ENCODE measurements around the gene OR5B17. TPM values are rescaled to one million over a fixed set of nuclear protein-coding genes. Genes with fewer than 3 reads are reported as not detected.
"Not testable (repeated sequence)": the region's sequence is repeated elsewhere in the genome, so short reads cannot be mapped to it uniquely, and the experiment has no call there.

The OR5B17 gene
- not detected for polyA plus RNA-seq (ENCODE audit: insufficient read length in 3 of 3)
- long read RNA-seq, donor 1, result 0 reads
- long read RNA-seq, donor 2, result 0 reads
- long read RNA-seq, donor 3, result 0 reads
- long read RNA-seq, donor 4, result 0 reads
- long read RNA-seq, donor 5, result 0 reads
- long read RNA-seq, donor 6, result 0 reads
- long read RNA-seq, donor 7, result 0 reads
- long read RNA-seq, donor 8, result 0 reads
- long read RNA-seq, donor 9, result 0 reads
- long read RNA-seq, donor 10, result 0 reads
- long read RNA-seq, donor 11, result 0 reads
- long read RNA-seq, donor 12, result 0 reads
- long read RNA-seq, donor 13, result 0 reads
- long read RNA-seq, donor 14, result 0 reads
- long read RNA-seq, donor 15, result 0 reads
- long read RNA-seq, donor 16, result 0 reads

DNA sequence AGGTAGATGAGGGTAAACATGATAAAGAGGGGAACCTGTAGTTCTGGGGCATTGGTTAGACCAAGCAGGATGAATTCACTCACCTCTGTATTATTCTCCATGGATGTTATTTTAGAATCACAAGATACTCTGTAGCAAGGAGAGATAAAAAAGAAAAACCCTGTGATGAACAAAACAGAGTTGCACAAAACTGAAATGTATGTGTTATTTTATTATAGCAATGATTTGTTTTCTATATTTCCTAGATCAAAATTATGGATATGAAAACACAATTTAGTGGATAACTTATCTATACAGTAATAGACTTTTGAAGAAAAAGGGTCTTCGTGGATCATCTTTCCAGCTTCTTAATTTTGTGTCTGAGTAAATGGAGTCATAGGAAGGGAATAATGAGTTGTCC, at the start of gene OR5B17:
Gene OR5B17 (minus strand): TSS at position 101 of the 400 bp plus-strand sequence. CDS start 0 bp downstream, at position 101.
- DNase-seq, result no peak

DNA sequence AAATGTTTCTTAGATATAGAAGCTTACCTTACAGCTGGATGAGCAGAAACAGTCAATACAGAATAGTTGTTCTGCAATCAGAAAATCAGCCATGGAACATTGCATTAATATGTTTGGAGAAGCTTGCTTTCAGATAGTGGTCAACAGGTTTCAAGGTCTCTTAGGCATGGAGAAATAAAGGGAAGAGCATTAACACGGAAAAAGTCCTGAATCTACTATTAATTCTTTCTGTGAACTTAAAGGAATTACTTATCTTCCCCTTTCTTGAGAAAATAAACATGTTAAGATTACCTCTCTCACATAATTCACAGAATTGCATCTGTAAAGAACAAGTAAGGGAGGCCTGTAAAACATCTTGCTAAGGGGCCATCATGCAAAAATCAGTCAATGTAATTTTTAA, 47.9 kb upstream of the OR5B17 start, which contains the start of gene OR5B3:
Gene OR5B3 (minus strand): TSS at position 101 of the 400 bp plus-strand sequence. CDS start 3,465 bp downstream, outside the sequence.
- no peak for DNase-seq

DNA sequence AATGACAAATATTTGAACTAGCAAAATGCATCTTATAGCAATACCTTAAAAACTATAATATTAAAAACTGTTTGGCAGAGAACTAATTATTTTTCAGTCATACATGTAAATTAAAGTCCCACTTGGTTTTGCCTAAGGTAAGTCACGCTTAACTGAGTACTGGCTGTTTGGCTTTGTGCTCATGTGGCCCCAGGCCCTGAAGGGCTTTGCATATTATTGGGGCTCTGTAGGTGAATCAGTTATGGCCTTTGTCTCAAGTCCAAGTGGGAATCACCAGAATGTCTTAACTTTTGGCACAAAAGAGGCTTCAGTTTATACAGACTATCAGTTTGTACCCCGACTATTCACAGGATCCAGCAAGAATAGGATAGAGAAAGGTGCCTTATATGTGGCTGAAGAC, 40.8 kb upstream of the OR5B17 start:
- not testable (repeated sequence) for DNase-seq

DNA sequence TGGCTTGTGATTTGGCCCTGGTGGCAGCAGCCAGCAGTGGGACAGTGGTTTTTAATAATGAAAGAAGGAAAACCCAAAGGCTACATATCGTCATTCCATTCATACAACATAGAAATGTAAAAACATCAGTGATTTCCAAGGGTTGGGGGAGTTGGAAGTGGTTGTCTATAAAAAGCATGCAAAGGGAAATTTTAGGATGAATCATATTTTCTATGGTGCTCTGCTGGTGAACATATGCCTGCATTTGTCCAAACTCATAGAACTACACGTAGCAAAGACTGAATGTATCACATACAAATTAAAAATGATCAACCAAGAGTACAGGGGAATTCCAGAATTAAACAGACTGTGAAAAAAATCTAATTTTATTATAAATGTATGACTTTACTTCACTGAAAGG, 36.7 kb upstream of the OR5B17 start:
- DNase-seq, result no peak

DNA sequence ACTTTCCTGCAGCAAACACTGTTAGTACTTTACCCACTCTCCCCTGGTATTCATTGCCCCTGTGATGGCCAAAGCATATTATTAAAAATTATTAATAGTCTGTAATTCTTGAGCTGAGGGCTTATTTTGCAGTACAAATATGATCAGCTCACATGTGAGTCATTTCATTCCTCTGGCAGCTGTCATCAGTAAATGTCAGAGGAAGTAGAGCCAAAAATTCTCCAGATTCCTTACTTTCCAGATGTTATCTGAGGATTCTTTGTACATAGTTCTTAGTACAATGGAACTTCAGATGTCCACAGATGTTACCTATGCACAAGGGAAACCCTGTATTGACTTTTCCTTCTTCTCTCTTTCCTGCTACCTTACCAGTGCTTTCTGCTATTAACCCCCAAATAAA, 35.3 kb upstream of the OR5B17 start:
- DNase-seq, result no peak

DNA sequence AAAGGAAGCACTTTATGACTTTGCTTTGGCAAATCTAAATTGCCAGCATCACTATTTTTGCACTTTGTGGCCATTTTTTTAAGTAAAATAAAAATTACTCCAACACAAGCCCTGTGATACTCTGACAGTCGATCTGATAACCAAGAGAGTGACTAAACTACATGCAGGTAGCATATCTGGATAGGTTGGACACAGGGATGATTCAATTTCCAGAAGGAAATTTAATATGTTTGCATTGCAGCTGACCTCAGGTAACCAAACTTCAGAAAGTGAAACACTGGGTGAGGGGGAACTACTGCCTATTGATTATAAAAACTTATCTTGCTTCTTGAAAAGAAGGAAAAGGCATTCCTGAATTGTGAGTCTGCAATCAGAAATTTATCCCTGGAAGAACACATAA, 33.9 kb upstream of the OR5B17 start:
- DNase-seq, result no peak

DNA sequence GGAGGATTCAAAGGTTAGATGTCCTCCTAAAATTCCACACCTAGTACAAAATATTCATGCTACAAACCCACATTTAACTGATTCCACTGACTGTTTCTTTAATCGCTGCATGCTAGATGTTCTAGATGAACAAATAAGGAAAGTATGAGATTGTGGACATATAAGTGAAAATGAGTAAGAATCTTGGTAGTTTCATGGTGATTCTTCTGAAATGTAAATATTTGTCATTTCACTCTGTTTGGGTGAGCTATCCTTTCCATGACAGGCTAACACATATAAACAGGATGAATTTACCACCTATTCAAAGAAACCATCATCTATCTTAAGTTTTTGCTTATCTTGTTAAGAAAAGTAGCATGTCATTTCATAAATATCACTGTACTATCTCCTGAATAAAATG, 33.0 kb upstream of the OR5B17 start:
- DNase-seq, result no peak

DNA sequence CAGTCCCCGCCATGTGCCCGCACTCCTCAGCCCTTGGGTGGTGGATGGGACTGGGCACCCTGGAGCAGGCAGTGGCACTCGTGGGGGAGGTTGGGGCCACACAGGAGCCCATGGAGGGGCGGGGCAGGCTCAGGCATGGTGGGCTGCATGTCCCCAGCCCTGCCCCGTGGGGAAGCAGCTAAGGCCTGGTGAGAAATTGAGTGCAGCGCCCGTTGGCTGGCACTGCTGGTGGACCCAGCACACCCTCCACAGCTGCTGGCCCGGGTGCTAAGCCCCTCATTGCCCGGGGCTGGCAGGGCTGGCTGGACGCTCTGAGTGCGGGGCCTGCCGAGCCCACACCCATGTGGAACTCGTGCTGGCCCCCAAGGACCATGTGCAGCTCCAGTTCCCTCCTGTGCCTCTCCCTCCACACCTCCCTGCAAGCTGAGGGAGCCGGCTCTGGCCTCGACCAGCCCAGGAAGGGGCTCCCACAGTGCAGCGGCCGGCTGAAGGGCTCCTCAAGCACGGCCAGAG, 31.7 kb upstream of the OR5B17 start:
- DNase-seq, result no peak

DNA sequence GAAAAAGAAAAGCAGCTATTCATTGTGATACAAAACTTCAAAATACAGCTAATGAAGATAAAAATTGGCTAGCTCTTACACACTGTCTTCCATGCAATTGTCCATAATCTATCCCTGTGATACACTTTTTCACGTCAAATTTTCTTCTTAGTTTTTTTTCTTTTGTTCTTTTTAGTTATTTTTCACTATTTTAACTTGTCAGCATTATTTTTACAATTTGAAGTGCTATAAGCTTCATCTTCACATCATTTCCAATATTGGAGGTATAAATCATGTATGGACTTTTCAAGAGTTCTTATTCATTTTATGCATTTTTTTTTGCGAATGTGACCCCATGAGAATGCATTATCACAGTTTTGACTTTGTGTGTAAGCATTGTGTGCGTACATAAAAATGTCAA, 4.1 kb downstream of the OR5B17 start:
- DNase-seq, result no peak

DNA sequence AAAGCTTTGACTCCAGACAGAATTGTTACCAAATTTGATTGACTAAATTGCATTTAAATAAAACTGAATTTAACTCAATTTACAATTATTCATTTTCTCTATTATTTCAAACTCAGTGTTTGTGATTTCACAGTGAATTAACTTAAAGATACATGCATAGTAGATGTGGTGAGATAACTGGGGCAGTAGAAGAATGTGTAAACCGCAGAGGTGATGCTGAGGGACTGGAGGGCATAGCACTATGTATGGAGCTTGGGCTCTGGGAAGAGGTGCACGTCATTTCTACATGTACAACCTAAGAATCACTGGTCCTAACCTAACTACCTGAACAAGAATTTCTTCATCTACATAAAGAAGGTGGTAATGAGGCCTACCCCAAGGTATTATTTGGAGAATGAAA, 13.7 kb downstream of the OR5B17 start:
- no peak for DNase-seq

DNA sequence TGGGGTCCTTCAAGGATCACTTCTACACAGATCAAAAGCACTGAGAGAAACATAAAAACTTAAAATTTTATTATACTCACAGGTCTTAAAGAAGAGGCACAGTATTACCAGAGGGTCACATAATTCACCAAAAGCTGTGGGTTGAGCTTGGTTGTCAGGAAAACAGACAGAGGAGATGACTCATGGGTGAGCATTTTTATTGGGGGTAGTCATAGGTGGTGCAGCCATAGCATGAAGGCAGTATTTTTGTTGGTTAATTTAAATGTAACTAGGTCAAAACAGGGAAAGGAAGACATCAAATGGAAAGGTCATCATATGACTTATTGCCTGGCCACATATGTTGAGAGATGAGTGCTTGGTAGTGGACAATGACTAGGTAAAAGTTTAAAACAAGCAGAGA, 24.2 kb downstream of the OR5B17 start:
- no peak for DNase-seq

DNA sequence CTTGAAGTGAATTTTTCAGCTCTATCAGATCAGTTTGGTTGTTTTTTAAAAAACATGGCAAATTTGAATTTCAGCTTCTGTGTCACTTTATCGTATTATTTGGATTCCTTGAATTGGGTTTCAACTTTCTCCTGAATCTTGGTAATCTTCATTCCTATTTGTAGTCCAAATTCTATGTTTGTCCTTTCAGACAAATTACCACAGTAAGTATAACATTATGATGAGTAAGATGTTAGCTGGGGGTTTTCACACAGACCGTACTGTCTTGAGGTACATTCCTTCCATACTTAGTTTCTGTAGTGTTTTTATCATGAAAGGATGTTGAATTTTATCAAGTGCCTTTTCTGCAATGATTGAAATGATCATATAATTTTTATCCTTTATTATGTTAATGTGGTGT, 28.0 kb downstream of the OR5B17 start:
- no peak for DNase-seq

DNA sequence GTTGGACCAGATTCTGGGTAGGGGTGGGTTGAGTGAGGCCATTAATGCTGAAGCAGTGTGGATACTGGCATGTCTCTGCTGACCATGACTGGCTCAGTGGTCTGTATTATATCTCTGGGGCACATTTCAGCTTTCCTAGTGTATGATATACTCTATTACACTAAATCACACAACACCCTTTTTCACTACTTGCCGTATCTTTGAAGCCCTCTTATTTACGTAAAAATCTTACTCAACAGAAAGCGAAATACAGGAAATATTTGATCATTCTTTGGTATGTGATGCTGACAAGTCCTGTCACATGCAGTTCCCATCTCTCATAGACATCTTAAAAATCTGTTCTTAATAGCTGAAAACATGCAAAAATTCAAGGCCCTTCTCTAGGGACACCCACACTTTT, 40.3 kb downstream of the OR5B17 start:
- no peak for DNase-seq

DNA sequence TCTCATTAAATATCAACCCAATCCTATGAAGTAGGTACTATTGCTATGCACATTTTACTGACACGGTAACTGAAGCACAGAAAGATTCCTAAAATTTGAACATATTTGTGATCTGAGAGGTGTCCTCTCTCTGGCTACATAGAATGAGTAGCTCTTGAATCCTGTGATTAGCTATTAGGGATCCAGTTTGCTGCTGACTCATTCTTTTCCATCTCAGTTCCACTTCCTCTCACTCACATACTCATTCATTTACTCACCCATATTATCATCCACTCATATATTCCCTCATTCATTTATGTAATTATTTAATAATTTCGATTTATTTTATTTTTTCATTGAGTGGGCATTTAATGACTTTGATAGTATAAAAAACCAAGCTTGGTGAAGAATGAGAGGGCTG, 42.7 kb downstream of the OR5B17 start:
- no peak for DNase-seq

Other genes starting within 250 kb of the OR5B17 start
- not detected for gene OR9I1, start 233.5 kb downstream of the OR5B17 start, polyA plus RNA-seq (ENCODE audit: insufficient read length in 3 of 3)
- gene OR9Q2, start 170.0 kb downstream of the OR5B17 start, polyA plus RNA-seq (ENCODE audit: insufficient read length in 3 of 3), result not detected
- not detected for gene OR1S2, start 154.9 kb downstream of the OR5B17 start, polyA plus RNA-seq (ENCODE audit: insufficient read length in 3 of 3)
- gene OR1S1, start 146.3 kb downstream of the OR5B17 start, polyA plus RNA-seq (ENCODE audit: insufficient read length in 3 of 3), result not detected
- gene OR10Q1, start 130.2 kb downstream of the OR5B17 start, polyA plus RNA-seq (ENCODE audit: insufficient read length in 3 of 3), result not detected
- gene OR10W1, start 90.8 kb downstream of the OR5B17 start, polyA plus RNA-seq (ENCODE audit: insufficient read length in 3 of 3), result not detected
- gene OR5B3, start 47.8 kb upstream of the OR5B17 start, polyA plus RNA-seq (ENCODE audit: insufficient read length in 3 of 3), result not detected
- under 1 TPM; 0.06 to 0.13 (median 0.13) TPM for gene OR5B2, start 69.1 kb upstream of the OR5B17 start, polyA plus RNA-seq (ENCODE audit: insufficient read length in 3 of 3)
- gene OR5B12, start 83.2 kb upstream of the OR5B17 start, polyA plus RNA-seq (ENCODE audit: insufficient read length in 3 of 3), result under 1 TPM in 1 of 3 donors, not detected in 2; 0.09 TPM
- gene OR5B21, start 149.0 kb upstream of the OR5B17 start, polyA plus RNA-seq (ENCODE audit: insufficient read length in 3 of 3), result not detected
- gene LPXN, start 216.8 kb upstream of the OR5B17 start, polyA plus RNA-seq (ENCODE audit: insufficient read length in 3 of 3), result 1 to 10 TPM; 8.0 to 8.9 (median 8.7) TPM
- 10 to 100 TPM; 56.6 to 63.1 (median 61.3) TPM for gene ZFP91, start 220.0 kb upstream of the OR5B17 start, polyA plus RNA-seq (ENCODE audit: insufficient read length in 3 of 3)